C4-2B (cell line): ENCODE results near the gene CD79B.

Experiments
- CTCF ChIP-seq: fragments of 450-650 bp; conservative IDR thresholded peaks from 2 replicates; pipeline ENCODE4 v1.5.1; 2017; ENCODE audit warnings: mild to moderate bottlenecking
- ZFX ChIP-seq: fragments of 450-650 bp; IDR thresholded peaks from 2 replicates; pipeline ENCODE4 v1.6.1; 2017

- TF ChIP-seq CTCF (no peak), ZFX (no peak)
These were observed 5.2 kb upstream of the CD79B start for GRCh38 chr17:63937319-63937718.
